Thyroid gland (tissue), 4 donors: Measurements from ENCODE around the gene KERA.

Experiments used
- POLR2A ChIP-seq, 2 donors: fragments of 450-650 bp; IDR thresholded peaks; one replicate each; pipeline ENCODE4 v1.6.1; 2017; ENCODE audit warnings: antibody characterized with exemption in 2 of 2, mild to moderate bottlenecking in 2 of 2, moderate library complexity in 1 of 2
- TF ChIP-seq, protein P1 (sequence below), 6 experiments: fragments of 200-600 bp in 3 of 6; fragments of 450-650 bp in 3 of 6; sonication (generic) in 3 of 6; IDR thresholded peaks; one replicate each; pipeline ENCODE4 v1.5.1; 2016 to 2019; ENCODE audit warnings: antibody characterized with exemption in 6 of 6, mild to moderate bottlenecking in 2 of 6, inconsistent platforms in 1 of 6, moderate library complexity in 1 of 6

DNA sequence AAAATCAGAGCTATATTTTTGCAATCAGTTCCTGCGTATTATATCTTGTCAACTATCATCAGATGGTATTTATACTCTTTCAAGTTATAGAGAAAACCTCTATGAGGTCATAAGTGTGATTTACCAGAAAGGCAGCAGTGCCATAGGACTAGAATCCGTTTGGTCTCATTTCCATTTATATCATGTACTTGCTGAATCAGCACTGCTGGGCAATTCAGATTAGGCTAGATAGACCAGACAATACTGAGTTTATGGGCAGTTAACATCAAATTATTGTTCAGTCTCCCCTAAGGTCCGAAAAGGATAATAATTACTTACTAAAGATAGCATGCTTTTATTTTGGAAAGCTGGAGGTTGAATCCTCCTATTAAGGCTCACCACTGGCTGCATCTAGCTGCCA is 6.8 kb upstream of the KERA start:
- TF ChIP-seq, protein P1, sequence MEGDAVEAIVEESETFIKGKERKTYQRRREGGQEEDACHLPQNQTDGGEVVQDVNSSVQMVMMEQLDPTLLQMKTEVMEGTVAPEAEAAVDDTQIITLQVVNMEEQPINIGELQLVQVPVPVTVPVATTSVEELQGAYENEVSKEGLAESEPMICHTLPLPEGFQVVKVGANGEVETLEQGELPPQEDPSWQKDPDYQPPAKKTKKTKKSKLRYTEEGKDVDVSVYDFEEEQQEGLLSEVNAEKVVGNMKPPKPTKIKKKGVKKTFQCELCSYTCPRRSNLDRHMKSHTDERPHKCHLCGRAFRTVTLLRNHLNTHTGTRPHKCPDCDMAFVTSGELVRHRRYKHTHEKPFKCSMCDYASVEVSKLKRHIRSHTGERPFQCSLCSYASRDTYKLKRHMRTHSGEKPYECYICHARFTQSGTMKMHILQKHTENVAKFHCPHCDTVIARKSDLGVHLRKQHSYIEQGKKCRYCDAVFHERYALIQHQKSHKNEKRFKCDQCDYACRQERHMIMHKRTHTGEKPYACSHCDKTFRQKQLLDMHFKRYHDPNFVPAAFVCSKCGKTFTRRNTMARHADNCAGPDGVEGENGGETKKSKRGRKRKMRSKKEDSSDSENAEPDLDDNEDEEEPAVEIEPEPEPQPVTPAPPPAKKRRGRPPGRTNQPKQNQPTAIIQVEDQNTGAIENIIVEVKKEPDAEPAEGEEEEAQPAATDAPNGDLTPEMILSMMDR (IDR thresholded peaks at IDR 0.05) = no peak
- TF ChIP-seq POLR2A (IDR thresholded peaks at IDR 0.05) = no peak
